Fibroblast of villous mesenchyme (primary cell): ENCODE data around the gene BRD3OS. TPM values are rescaled to one million over a fixed set of nuclear protein-coding genes. Genes with fewer than 3 reads are reported as not detected.

Experiments
- DNase-seq: peaks from one replicate; pipeline ENCODE4 v3.0.0-alpha.2; 2010; ENCODE audit warnings: low read depth
- H3K4me3 ChIP-seq: 2 replicates; pipeline ENCODE4 v1.5.1; 2011; ENCODE audit warnings: low read depth, mild to moderate bottlenecking, low read length
- CTCF ChIP-seq: IDR thresholded peaks from 2 replicates; pipeline ENCODE4 v1.5.1; 2012; ENCODE audit warnings: low read depth, mild to moderate bottlenecking, low read length; ENCODE audit not compliant: insufficient read depth
- total RNA-seq: library from RNA; depleted of rRNA; stranded (reverse); fragments of >200 nt; gene quantifications from 2 replicates; pipeline ENCODE4 v1.2.3, GENCODE V29; 2012

BRD3OS gene
- total RNA-seq, 1 donor = 22.9 TPM

GRCh38 chr9:133978899-133979272 lies 46.4 kb upstream of the BRD3OS start:
- no peak overlapping the region for H3K4me3 ChIP-seq
- no peak for TF ChIP-seq CTCF
- no peak for DNase-seq

- no peak overlapping the region for H3K4me3 ChIP-seq
- no peak for TF ChIP-seq CTCF
- peak; percentile 56 for DNase-seq
Measured at GRCh38 chr9:133979273-133979920, 45.9 kb upstream of the BRD3OS start.

GRCh38 chr9:133979921-133980863 lies 45.1 kb upstream of the BRD3OS start:
- DNase-seq = no peak
- no peak overlapping the region for H3K4me3 ChIP-seq
- no peak for TF ChIP-seq CTCF

- no peak overlapping the region for H3K4me3 ChIP-seq
- no peak for TF ChIP-seq CTCF
- no peak for DNase-seq
Measured at GRCh38 chr9:133980864-133981588, 44.3 kb upstream of the BRD3OS start.

GRCh38 chr9:133981589-133981957 lies 43.7 kb upstream of the BRD3OS start:
- H3K4me3 ChIP-seq = no peak overlapping the region
- no peak for DNase-seq
- no peak for TF ChIP-seq CTCF

GRCh38 chr9:133981958-133982681 lies 43.2 kb upstream of the BRD3OS start:
- no peak overlapping the region for H3K4me3 ChIP-seq
- TF ChIP-seq CTCF = no peak
- no peak for DNase-seq
